GM19328 (cell line): ENCODE measurements around the gene DKK3.

Source experiments
- ATAC-seq: cut with Tn5 transposase; IDR thresholded peaks from one replicate; pipeline ENCODE4 v1.9.1; 2021; ENCODE audit warnings: mild to moderate bottlenecking, moderate library complexity; ENCODE audit not compliant: unreplicated experiment

The DKK3 gene

DNA sequence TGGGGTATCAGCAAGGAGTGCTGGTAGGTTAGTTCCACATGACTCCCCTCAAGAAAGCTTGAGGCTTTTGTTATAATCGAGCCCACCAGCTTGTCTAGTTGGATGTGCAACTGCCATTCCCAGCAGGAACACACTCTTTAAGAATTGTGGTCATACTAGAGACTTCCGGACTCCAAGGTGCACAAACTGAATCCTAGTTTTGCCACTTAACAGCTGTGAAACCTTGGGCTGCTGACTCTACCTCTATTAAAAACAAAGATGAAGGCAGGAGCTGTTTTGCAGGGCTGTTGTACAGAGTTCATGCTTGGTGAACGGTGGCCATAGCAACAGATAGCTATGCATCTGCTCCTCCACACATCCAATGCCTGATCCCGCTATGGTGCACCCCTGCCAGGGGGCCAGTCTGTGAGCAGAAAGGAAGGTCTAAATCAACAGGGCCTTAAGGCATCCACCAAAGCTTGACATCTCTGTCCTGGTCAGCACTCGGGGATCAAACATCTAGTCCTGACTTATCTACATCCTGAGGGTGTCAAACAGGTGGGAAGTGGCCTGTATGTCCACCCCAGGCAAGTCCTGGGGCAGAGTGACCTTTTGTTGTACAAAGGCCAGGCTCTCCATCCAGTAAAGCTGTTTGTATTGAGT lies 36.4 kb downstream of the DKK3 start:
- no peak for ATAC-seq

- ATAC-seq: no peak
These were observed 37.9 kb downstream of the DKK3 start for GRCh38 chr11:11970556-11970955.

GRCh38 chr11:11969380-11970215 lies 38.8 kb downstream of the DKK3 start:
- no peak for ATAC-seq

DNA sequence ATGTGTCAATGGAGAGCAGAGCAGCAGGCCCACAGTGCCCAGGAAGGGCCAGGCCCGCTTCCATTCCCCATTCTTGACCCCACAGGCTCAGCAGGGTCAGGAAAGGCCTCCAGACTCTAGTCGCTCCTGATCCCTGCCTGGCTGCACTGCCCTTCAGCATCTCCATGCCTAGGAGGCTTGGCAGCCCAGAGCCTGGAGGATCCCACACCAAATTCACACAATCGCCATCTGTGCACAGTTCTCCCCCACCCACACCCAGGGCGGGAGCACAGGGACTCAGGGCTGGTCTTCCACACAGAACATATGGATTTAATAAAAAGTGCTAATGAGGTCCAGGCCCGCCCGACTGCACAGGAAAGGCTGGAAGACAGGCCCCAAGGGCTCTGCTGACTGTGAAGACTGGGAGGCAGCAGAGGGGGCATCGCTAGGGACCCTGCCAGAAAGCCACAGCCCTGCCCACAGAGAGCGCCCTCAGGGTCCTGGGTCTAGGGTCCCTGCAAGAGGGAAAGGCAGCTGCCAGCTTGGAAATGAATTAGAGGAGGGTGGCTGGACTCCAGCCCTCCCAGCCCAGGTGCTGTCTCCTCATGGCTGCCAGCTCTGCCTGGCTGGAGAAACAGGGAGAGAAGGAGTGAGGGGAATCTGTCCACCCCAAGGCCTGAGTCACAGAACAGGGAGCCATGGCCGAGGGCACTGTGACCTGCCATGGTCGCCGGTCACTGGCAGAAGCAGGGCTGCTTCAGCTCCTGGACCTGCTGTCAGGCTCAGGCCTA lies 39.7 kb downstream of the DKK3 start:
- ATAC-seq: no peak

GRCh38 chr11:11967669-11968510 lies 40.5 kb downstream of the DKK3 start:
- no peak for ATAC-seq

GRCh38 chr11:11966826-11967668 lies 41.4 kb downstream of the DKK3 start:
- peak; percentile 90 for ATAC-seq

DNA sequence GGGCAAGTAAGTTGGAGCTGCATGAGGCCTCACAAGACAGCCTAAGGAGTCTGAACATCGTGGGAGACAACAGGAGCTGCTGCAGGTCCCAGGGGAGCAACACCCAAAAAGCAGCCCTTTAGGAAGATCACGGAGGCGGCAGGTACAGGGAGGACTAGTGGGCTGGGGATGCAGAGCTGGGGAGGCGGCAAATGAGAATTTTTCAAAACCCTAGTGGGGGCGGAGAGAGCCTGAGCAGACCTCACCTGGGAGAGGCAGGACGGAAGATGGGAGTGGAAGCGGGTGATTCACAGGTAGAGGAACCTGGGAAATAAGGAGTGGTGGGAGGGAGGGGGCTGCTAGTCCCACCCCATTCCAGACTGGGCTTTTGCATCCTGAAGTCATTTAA lies 42.1 kb downstream of the DKK3 start:
- no peak for ATAC-seq

DNA sequence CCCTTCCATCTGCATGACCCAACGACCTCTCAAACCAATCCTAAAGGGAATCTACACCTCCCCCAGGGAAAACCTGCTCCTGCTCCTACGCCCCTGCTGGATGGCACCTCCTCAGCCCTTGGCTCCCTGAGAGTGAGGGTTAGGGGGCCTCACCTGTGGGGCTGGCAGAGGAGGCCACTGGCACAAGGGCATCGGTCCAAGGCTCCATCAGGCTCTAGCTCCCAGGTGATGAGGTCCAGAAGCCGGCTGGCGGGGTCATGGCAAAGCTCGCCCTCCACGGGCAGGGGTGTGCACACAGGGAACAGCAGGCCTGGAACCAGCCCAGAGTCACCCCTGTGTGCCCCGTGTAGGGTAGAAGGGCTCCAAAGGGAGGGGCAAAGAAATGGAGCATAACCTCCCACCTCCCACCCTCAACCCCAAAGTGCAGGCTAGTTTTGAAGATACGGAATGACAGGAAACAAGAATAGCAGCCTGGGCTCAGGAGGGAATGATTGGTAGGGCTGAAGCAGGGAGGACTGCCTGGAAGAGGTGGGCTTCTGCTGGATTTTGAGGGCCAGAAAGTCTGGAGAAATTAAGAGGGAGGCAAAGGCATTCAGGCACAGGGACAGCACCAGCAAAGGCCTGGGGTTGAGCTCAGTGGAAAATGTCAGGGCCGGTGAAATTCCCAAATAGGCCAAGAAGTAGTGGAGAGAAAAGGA lies 42.6 kb downstream of the DKK3 start:
- ATAC-seq: no peak

- no peak for ATAC-seq
These were observed 43.2 kb downstream of the DKK3 start for GRCh38 chr11:11965192-11965591.

DNA sequence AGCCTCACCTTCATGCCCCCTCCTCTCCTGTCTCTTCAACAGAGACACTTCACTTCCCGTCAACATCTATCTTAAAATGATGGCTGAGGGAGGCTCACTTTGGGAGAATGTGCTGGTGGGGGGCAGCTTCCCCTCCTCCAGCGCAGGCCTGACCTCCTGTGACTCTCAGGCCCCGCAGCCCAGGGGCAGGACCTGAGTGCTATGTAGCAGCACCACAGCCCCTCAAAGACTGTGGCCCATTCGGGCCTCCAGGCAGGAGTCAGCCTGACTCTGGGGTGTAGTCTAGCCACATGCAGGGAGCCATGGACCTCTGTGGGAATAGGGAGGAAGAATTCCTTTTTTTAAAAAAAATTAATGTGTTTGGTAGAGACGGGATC lies 43.7 kb downstream of the DKK3 start:
- no peak for ATAC-seq

DNA sequence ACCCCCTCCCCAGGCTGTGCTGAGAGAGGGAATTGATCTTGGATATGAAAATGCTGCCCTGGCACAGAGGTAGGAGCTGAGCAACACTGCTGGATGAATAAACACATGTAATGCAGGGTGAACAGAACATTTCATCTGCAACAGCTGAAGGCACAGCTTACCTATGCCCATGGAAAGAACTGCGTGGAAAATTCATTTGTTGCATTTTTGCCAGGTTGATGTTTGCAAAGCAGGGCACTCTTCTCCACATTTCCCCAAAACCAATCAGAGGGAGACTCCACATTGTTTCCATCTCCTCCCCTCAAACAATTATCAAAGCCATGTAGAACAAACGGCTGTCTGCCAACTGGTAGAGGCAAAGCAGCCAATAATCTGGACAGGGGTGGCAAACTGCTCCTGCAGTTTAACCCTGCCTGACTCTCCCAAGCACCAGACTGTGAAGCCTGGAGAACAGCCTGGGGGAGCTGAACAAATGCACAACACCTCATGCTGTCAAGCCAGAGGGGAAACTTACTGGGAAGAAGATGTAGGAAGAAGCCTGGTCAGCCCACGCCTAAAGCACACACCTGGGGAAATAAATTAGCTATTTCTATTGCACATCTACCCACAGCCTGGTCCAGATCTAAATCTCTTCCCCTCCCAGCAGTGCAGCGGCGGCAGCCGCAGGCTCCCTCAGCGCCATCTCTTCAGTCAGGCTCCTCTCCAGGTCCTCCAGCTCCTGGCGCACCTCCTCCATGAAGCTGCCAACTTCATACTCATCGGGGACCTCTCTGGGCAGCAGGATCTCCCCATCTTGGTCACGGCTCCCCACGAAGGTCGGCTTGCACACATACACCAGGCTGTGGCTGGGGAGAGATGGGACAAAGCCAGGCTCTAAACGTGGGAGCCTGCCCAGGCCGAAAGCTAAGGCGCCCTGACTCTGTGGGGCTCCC lies 44.3 kb downstream of the DKK3 start:
- no peak for ATAC-seq

- no peak for ATAC-seq
These were observed 45.4 kb downstream of the DKK3 start for GRCh38 chr11:11963067-11963466.

GRCh38 chr11:11961399-11962028 lies 46.9 kb downstream of the DKK3 start:
- ATAC-seq: no peak

- ATAC-seq: no peak
These were observed 47.7 kb downstream of the DKK3 start for GRCh38 chr11:11960687-11961086.

- ATAC-seq: no peak
These were observed 48.8 kb downstream of the DKK3 start for GRCh38 chr11:11959601-11960000.

DNA sequence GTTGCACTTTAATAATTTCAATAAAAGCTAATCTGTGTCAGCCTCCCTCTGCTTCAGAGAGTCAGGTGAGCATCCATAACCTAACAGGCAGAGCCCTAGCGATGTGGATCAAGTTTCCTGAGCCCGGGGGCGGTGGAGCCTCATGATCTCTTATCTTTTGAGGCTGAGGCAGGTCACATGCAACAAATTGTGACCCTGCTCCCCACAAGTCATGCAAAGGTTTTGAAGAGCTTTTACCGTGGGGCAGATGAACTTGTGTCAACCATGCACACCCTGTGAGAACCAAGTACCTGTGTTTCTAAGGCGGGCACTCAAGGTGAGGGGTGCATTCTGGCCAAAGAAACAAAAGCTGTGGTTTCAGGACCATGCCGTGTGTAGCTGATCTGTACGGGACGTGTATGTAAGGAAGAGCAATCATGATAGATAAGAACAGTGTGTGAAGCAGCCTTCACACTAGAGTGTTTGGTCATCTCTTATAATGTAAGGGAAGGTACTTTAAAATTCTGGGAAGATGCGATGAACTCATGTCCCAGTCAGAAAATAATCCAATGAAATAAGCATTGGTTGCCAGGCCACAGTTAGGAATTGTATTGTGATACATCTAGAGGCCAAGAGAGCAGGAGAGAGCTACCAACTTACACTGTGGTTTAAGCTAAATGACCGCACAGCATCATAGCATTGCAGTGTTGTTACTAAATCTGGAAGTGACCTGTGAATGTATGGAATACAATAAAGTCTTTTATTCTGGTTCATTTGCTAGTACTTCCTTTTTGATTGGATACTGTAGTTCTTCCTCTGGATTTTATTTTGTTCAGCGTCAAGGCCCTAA lies 49.8 kb downstream of the DKK3 start:
- no peak for ATAC-seq

DNA sequence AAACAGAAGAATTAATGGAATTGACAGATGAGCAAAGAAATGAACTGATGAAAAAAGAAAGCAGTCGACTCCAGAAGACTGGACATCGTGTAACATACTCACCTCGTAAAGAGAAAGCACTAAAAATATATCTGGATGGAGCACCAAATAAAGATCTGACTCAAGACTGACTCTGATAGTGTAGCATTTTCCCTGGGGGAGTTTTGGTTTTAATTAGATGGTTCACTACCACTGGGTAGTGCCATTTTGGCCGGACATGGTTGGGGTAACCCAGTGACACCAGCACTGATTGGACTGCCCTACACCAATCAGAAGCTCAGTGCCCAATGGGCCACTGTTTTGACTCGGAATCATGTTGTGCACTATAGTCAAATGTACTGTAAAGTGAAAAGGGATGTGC lies 52.4 kb downstream of the DKK3 start:
- ATAC-seq: no peak
